HCT116 (cell line): Measurements from ENCODE around the gene ABCG1. TPM values are rescaled to one million over a fixed set of nuclear protein-coding genes. Genes with fewer than 3 reads are reported as not detected.

Experiments
- ATAC-seq: fragments of 200-7000 bp; cut with Tn5 transposase; 2 replicates; pipeline ENCODE4 v1.9.1; 2020; ENCODE audit warnings: mild to moderate bottlenecking, moderate library complexity
- BruUV-seq: library from RNA; stranded (reverse); fragments of 400-500 nt; replicated peaks from 2 replicates; lab custom pipeline; 2021; lab: Mats Ljungman, UMichigan
- CTCF ChIA-PET: fragments of 300-600 bp; sonication (Branson Sonifier 250); formaldehyde crosslinking; loops from one replicate; lab custom pipeline; 2021; ENCODE audit warnings: antibody characterized with exemption; lab: Charles Lee
- POLR2A ChIA-PET: fragments of 300-600, 350-600 bp; sonication (Branson Sonifier 250); formaldehyde crosslinking; loops from one replicate; lab custom pipeline; 2021; ENCODE audit warnings: antibody characterized with exemption; lab: Charles Lee
- RAD21 ChIA-PET, 2 experiments: fragments of 300-600 bp; sonication (Branson Sonifier 250); formaldehyde crosslinking; loops; one replicate each; lab custom pipeline; 2023; ENCODE audit warnings: low total read pairs in 2 of 2; ENCODE audit not compliant: uncharacterized antibody in 2 of 2, unreplicated experiment in 2 of 2, low non-redundant PET in 1 of 2; lab: Charles Lee
- DNase-seq: peaks from one replicate; pipeline ENCODE4 v3.0.0-alpha.2; 2010; ENCODE audit warnings: low read depth, low spot score
- H2AFZ ChIP-seq: fragments of 200-600 bp; shearing (Covaris generic), sonication (generic); 2 replicates; pipeline ENCODE4 v1.6.1; 2017; ENCODE audit warnings: low read depth, mixed run types, mixed read lengths, antibody characterized with exemption, low read length; ENCODE audit not compliant: poor library complexity, severe bottlenecking
- H3K27ac ChIP-seq: 2 replicates; pipeline ENCODE4 v1.5.1; 2012; ENCODE audit warnings: low read depth, low read length
- H3K27me3 ChIP-seq: fragments of 200-600 bp; sonication (generic); 2 replicates; pipeline ENCODE4 v1.6.1; 2016; ENCODE audit warnings: mixed run types, low read length, mixed read lengths; ENCODE audit not compliant: insufficient read depth
- H3K36me3 ChIP-seq, 2 experiments: fragments of 200-500 bp in 1 of 2; fragments of 200-600 bp in 1 of 2; sonication (Bioruptor generic) in 1 of 2; sonication (generic) in 1 of 2; 2 replicates each; pipeline versions ENCODE4 v1.5.1 to v1.6.1; 2014 to 2016; ENCODE audit warnings: low read length in 2 of 2, inconsistent platforms in 1 of 2, mixed read lengths in 1 of 2, mixed run types in 1 of 2; ENCODE audit not compliant: insufficient read depth in 2 of 2, control insufficient read depth in 1 of 2
- H3K4me1 ChIP-seq, 2 experiments: fragments of 200-600 bp in 1 of 2; sonication (generic) in 1 of 2; 2 replicates each; pipeline versions ENCODE4 v1.5.1 to v1.6.1; 2012 to 2017; ENCODE audit warnings: low read length in 2 of 2, inconsistent platforms in 1 of 2, mild to moderate bottlenecking in 1 of 2, mixed read lengths in 1 of 2, mixed run types in 1 of 2, moderate library complexity in 1 of 2; ENCODE audit not compliant: insufficient read depth in 2 of 2, control insufficient read depth in 1 of 2
- H3K4me2 ChIP-seq: fragments of 200-600 bp; sonication (generic); 2 replicates; pipeline ENCODE4 v1.6.1; 2017; ENCODE audit warnings: mixed run types, low read length, mixed read lengths
- H3K4me3 ChIP-seq, 2 experiments: fragments of 200-600 bp in 1 of 2; sonication (generic) in 1 of 2; replicated peaks in 1 of 2; 2 replicates each; pipeline ENCODE4 v1.5.1; 2011 to 2016; ENCODE audit warnings: low read length in 2 of 2, control low read depth in 1 of 2, low read depth in 1 of 2, mild to moderate bottlenecking in 1 of 2, mixed read lengths in 1 of 2, mixed run types in 1 of 2
- H3K79me2 ChIP-seq: fragments of 200-600 bp; sonication (generic); 2 replicates; pipeline ENCODE4 v1.6.1; 2017; ENCODE audit warnings: mild to moderate bottlenecking, mixed run types, low read length, moderate library complexity, mixed read lengths; ENCODE audit not compliant: insufficient read depth
- H3K9ac ChIP-seq: fragments of 200-600 bp; sonication (generic); 2 replicates; pipeline ENCODE4 v1.6.1; 2016; ENCODE audit warnings: low read length, mixed read lengths
- H3K9me2 ChIP-seq: fragments of 200-600 bp; sonication (generic), shearing (Covaris generic); 2 replicates; pipeline ENCODE4 v1.6.1; 2017; ENCODE audit warnings: mixed run types, mild to moderate bottlenecking, moderate library complexity; ENCODE audit not compliant: insufficient read depth
- H3K9me3 ChIP-seq, 2 experiments: fragments of 200-500 bp in 1 of 2; fragments of 200-600 bp in 1 of 2; sonication (Bioruptor generic) in 1 of 2; sonication (generic) in 1 of 2; 2 replicates each; pipeline ENCODE4 v1.6.1; 2014 to 2017; ENCODE audit warnings: low read length in 2 of 2, mixed read lengths in 2 of 2, inconsistent platforms in 1 of 2, low read depth in 1 of 2, mild to moderate bottlenecking in 1 of 2, mixed run types in 1 of 2, moderate library complexity in 1 of 2; ENCODE audit not compliant: control insufficient read depth in 1 of 2, insufficient read depth in 1 of 2
- H4K20me1 ChIP-seq: fragments of 200-600 bp; sonication (generic), shearing (Covaris generic); 2 replicates; pipeline ENCODE4 v1.6.1; 2017; ENCODE audit warnings: mixed run types, mild to moderate bottlenecking, moderate library complexity; ENCODE audit not compliant: insufficient read depth
- CBX3 ChIP-seq: IDR thresholded peaks from 2 replicates; pipeline ENCODE4 v1.6.1; 2012; ENCODE audit warnings: low read depth
- ELF1 ChIP-seq: IDR thresholded peaks from 2 replicates; pipeline ENCODE4 v1.6.1; 2012; ENCODE audit warnings: low read depth, borderline replicate concordance
- EZH2 ChIP-seq: fragments of 200-600 bp; sonication (generic); IDR thresholded peaks from 2 replicates; pipeline ENCODE4 v1.6.1; 2017; ENCODE audit warnings: antibody characterized with exemption, mixed run types
- EZH2phosphoT487 ChIP-seq: fragments of 200-600 bp; IDR thresholded peaks from 2 replicates; pipeline ENCODE4 v1.6.1; 2018; ENCODE audit warnings: antibody characterized with exemption, borderline replicate concordance
- JUND ChIP-seq: IDR thresholded peaks from 2 replicates; pipeline ENCODE4 v1.6.1; 2012
- POLR2A ChIP-seq: IDR thresholded peaks from 2 replicates; pipeline ENCODE4 v1.7.0; 2011; ENCODE audit warnings: borderline replicate concordance; ENCODE audit not compliant: insufficient read depth, insufficient read length; ENCODE audit errors: extremely low read depth
- RAD21 ChIP-seq: IDR thresholded peaks from 2 replicates; pipeline ENCODE4 v1.6.1; 2012; ENCODE audit warnings: low read depth, mild to moderate bottlenecking
- SIN3A ChIP-seq: IDR thresholded peaks from 2 replicates; pipeline ENCODE4 v1.6.1; 2012; ENCODE audit warnings: low read depth
- SRF ChIP-seq: IDR thresholded peaks from 2 replicates; pipeline ENCODE4 v1.6.1; 2012; ENCODE audit warnings: low read depth
- TCF7L2 ChIP-seq: IDR thresholded peaks from 2 replicates; pipeline ENCODE4 v1.7.0; 2011; ENCODE audit warnings: borderline replicate concordance, inconsistent platforms; ENCODE audit not compliant: insufficient read depth, insufficient read length; ENCODE audit errors: extremely low read depth
- YY1 ChIP-seq: IDR thresholded peaks from 2 replicates; pipeline ENCODE4 v1.6.1; 2011; ENCODE audit warnings: low read length, low read depth, moderate library complexity, mild to moderate bottlenecking; ENCODE audit not compliant: insufficient replicate concordance; ENCODE audit errors: extremely low read depth
- intact Hi-C: fragments of 100-400 bp; cut with micrococcal nuclease; formaldehyde crosslinking; loops from 2 replicates; pipeline ENCODE4 v1.10.0; 2022
- total RNA-seq: library from RNA; stranded (reverse); gene quantifications from one replicate; pipeline ENCODE4 v1.2.1, GENCODE V29; 2021; ENCODE audit not compliant: unreplicated experiment
- TF ChIP-seq, protein P1 (sequence below): IDR thresholded peaks from 2 replicates; pipeline ENCODE4 v1.6.1; 2012; ENCODE audit warnings: low read depth
- TF ChIP-seq, protein P2 (sequence below), 3 experiments: fragments of 200-600 bp in 1 of 3; sonication (generic) in 1 of 3; IDR thresholded peaks in 2 of 3; conservative IDR thresholded peaks in 1 of 3; 2 replicates each; pipeline ENCODE4 v1.5.1; 2012 to 2017; ENCODE audit warnings: low read depth in 2 of 3, low read length in 2 of 3, antibody characterized with exemption in 1 of 3, borderline replicate concordance in 1 of 3, control low read depth in 1 of 3, mild to moderate bottlenecking in 1 of 3, mixed read lengths in 1 of 3, mixed run types in 1 of 3, moderate library complexity in 1 of 3; ENCODE audit not compliant: insufficient read depth in 1 of 3
- TF ChIP-seq, protein P3 (sequence below): IDR thresholded peaks from 2 replicates; pipeline ENCODE4 v1.6.1; 2012

Gene ABCG1
- total RNA-seq, 1 experiment from 2014 or later: 1.6 TPM

DNA sequence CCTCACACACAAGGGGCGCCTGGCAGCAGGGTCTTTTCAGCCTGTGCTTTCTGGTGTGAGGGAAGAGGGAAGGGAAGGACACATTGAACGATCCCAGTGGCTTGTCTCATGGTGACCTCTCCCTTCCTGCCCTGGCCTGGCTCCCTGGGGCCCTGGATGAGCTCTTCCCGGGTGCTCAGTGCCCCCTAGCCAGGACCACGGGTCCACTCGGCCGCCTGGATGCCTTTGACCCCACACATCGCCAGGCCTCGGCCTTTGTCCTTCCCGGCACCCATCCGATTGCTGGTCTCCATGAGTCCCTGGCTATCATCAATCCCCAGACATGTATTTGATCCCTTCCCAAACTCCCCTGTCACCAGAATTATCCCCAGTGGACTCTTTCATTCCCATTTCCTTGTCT is 102.3 kb downstream of the ABCG1 start (continued):
- TF ChIP-seq, protein P1, sequence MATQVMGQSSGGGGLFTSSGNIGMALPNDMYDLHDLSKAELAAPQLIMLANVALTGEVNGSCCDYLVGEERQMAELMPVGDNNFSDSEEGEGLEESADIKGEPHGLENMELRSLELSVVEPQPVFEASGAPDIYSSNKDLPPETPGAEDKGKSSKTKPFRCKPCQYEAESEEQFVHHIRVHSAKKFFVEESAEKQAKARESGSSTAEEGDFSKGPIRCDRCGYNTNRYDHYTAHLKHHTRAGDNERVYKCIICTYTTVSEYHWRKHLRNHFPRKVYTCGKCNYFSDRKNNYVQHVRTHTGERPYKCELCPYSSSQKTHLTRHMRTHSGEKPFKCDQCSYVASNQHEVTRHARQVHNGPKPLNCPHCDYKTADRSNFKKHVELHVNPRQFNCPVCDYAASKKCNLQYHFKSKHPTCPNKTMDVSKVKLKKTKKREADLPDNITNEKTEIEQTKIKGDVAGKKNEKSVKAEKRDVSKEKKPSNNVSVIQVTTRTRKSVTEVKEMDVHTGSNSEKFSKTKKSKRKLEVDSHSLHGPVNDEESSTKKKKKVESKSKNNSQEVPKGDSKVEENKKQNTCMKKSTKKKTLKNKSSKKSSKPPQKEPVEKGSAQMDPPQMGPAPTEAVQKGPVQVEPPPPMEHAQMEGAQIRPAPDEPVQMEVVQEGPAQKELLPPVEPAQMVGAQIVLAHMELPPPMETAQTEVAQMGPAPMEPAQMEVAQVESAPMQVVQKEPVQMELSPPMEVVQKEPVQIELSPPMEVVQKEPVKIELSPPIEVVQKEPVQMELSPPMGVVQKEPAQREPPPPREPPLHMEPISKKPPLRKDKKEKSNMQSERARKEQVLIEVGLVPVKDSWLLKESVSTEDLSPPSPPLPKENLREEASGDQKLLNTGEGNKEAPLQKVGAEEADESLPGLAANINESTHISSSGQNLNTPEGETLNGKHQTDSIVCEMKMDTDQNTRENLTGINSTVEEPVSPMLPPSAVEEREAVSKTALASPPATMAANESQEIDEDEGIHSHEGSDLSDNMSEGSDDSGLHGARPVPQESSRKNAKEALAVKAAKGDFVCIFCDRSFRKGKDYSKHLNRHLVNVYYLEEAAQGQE: no peak
- TF ChIP-seq JUND: no peak
- TF ChIP-seq RAD21: no peak
- TF ChIP-seq EZH2: no peak
- no peak for TF ChIP-seq CBX3

DNA sequence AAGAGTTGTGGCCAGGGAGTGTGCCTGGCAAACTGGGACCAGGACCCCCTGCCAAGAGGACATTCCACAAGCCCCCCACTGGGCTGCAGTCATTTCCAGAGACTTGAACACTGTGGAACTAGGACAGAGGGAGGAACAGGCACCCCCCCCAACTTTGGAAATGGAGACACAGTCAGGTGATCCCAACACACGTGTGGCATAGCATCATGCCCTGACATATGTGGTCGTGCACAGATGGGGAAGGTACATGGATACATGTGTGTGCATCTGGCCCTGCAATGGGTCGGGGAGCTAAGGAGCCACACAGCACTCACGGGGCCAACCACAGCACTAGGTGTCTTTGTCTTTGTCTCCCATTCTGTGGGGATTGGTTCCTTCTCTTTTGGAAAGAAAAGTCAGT is 102.9 kb downstream of the ABCG1 start:
- no peak overlapping the region for H3K4me3 ChIP-seq
- no peaks in the 10 kb centered on the region for H3K9me2 ChIP-seq
- RAD21 ChIA-PET: no interaction called here
- no peak for TF ChIP-seq YY1
- no peak for TF ChIP-seq ELF1
- no peak for TF ChIP-seq JUND
- no peak for TF ChIP-seq SIN3A
- TF ChIP-seq SRF: no peak
- TF ChIP-seq, protein P2, sequence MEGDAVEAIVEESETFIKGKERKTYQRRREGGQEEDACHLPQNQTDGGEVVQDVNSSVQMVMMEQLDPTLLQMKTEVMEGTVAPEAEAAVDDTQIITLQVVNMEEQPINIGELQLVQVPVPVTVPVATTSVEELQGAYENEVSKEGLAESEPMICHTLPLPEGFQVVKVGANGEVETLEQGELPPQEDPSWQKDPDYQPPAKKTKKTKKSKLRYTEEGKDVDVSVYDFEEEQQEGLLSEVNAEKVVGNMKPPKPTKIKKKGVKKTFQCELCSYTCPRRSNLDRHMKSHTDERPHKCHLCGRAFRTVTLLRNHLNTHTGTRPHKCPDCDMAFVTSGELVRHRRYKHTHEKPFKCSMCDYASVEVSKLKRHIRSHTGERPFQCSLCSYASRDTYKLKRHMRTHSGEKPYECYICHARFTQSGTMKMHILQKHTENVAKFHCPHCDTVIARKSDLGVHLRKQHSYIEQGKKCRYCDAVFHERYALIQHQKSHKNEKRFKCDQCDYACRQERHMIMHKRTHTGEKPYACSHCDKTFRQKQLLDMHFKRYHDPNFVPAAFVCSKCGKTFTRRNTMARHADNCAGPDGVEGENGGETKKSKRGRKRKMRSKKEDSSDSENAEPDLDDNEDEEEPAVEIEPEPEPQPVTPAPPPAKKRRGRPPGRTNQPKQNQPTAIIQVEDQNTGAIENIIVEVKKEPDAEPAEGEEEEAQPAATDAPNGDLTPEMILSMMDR (IDR thresholded peaks at IDR 0.05 in 2 of 3, conservative IDR thresholded peaks at IDR 0.05 in 1 of 3; ENCODE audit: borderline replicate concordance in 1 of 3, insufficient read depth in 1 of 3, low read depth in 2 of 3, low read length in 2 of 3): no peak
- no peak for TF ChIP-seq EZH2phosphoT487
- no peak for TF ChIP-seq CBX3
- TF ChIP-seq, protein P3, sequence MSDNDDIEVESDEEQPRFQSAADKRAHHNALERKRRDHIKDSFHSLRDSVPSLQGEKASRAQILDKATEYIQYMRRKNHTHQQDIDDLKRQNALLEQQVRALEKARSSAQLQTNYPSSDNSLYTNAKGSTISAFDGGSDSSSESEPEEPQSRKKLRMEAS: no peak
- no peak for TF ChIP-seq POLR2A
- TF ChIP-seq TCF7L2: no peak
- no peaks in the 10 kb centered on the region for H4K20me1 ChIP-seq
- POLR2A ChIA-PET: no interaction called here
- no peaks in the 10 kb centered on the region for H3K79me2 ChIP-seq
- H3K9ac ChIP-seq: no peak overlapping the region
- CTCF ChIA-PET: no interaction called here
- no peaks in the 10 kb centered on the region for H3K4me1 ChIP-seq
- no peak overlapping the region for H3K27ac ChIP-seq
- H3K9me3 ChIP-seq: no peaks in the 10 kb centered on the region
- no peak for ATAC-seq
- no peak overlapping the region for H2AFZ ChIP-seq
- no TSS peak for BruUV-seq
- peaks cover 9% of the 10 kb centered on the region; the same call in 1 of the 2 replicates for H3K27me3 ChIP-seq
- intact Hi-C loops: no loop called here
- DNase-seq: no peak
- no peak overlapping the region for H3K4me2 ChIP-seq
- no peaks in the 10 kb centered on the region for H3K36me3 ChIP-seq
